M059J (cell line): Measurements from ENCODE around the gene PSMG2. TPM values are rescaled to one million over a fixed set of nuclear protein-coding genes. Genes with fewer than 3 reads are reported as not detected.
A peak's percentile ranks its signal among the peaks of the same experiment; 100 is the strongest.
"Not testable (repeated sequence)": the region's sequence is repeated elsewhere in the genome, so short reads cannot be mapped to it uniquely, and the experiment has no call there.

ENCODE experiments used
- DNase-seq: peaks from one replicate; pipeline ENCODE4 v3.0.0-alpha.2; 2012; ENCODE audit warnings: low read depth
- total RNA-seq: library from RNA; depleted of rRNA; stranded (reverse); fragments of >200 nt; shearing (Covaris generic); gene quantifications from 2 replicates; pipeline ENCODE4 v1.2.3, GENCODE V29; 2014

The PSMG2 gene
- total RNA-seq, 1 experiment from 2014 or later, result 136 TPM

DNA sequence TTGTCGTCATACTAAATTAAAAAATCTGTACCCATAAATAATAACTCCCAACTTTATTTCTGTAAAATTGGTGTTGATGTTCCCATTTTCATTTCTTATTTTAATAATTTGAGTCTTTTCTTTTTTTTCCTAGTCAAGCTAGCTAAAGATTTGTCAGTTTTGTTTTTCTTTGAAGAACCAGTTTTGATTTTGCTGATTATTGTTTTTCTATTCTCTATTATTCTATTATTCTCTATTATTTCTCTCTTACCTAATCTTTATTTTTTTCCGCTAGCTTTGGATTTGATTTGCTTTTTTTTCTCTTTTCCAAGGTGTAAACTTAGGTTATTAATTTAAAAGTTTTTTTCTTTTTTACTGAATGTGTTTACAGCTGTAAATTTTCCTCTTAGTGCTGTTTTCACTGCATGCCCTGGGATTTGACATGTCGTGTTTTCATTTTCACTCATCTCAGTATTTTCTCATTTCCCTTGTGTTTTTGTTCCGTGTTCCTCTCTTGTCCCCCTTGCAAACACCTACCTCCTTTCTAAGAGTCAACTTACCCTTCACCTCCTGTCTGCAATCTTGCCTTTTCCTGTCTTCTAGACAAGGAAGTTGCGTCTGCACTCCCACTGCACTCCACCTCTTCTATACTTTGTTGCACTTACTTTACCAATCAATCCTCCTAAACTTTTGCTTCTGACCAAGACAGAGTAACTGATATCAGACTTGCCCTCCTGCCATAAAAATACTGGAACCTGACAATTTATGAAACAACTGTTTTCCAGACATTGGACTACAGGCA, 18.8 kb downstream of the PSMG2 start:
- no peak for DNase-seq

DNA sequence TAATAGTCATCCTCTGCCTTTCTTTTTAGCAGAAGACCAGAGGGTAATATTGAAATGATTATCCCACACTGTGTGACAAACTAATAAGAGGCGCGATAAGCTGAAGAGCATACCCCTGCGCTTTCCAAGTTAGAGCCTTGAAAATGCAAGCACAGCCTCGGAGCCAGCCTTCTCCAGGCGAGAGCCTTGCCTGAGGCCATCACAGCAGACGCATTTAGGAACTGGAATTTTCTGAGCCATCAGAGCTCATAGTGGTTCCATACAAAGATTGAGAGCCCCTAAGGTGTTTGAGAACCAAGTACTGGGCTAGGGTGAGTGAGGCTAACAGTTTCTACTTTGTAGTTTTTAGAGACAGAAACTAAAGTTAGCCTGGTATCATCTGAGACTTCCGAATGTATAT, 19.9 kb downstream of the PSMG2 start:
- DNase-seq, result no peak

DNA sequence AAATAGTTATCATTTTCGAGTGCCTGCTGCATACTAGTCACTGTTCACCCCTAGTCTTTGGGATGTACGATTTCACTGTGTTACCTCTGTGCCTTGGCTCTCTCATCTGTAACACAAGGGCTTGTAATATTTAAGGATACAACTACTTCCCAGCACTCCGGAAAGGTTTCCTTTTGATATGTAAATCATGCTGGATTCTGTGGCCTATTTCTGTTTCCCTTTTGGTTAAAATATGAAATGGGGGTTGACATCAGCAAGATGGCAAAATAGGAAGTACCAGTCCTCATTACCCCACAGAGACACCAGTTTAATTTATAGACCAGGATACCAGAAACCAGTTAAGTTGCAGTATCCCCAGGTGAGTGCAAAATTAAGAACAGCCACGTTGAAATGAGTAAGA, 23.5 kb downstream of the PSMG2 start:
- no peak for DNase-seq

DNA sequence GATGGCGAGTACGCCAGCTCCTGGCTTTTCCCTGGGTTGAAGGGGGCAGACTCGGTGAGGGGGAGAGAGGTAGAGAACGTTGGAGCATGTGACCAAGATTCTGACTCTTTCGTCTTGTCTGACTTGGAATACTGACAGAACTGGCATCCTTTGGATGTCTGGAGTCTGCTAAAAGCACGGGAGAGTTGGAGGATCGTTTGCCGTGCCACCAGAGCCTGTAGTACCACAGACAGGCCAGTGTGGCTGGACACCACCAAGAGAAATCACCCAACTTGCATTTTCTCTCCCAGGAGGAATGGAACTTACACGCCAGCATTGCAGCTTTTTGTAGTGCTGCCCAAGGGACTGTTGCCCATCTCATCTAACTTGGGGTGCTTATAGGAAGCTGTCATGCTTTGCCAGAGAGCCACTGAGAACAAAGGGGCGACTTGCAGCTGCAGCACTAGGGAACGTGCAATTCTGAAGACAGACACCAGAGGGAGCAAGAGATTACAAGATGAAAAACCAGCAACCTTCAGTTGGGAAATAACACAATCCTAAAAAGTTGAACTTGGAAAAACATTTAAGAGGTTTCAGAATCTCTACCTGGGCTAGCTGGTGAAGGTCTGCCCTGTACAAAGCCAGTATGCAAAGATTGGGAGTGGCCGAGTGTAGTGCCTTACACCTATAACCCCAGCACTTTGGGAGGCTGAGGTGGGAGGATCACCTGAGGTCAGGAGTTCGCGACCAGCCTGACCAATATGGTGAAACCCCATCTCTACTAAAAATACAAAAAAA, 24.1 kb downstream of the PSMG2 start:
- peak; percentile 65 for DNase-seq

DNA sequence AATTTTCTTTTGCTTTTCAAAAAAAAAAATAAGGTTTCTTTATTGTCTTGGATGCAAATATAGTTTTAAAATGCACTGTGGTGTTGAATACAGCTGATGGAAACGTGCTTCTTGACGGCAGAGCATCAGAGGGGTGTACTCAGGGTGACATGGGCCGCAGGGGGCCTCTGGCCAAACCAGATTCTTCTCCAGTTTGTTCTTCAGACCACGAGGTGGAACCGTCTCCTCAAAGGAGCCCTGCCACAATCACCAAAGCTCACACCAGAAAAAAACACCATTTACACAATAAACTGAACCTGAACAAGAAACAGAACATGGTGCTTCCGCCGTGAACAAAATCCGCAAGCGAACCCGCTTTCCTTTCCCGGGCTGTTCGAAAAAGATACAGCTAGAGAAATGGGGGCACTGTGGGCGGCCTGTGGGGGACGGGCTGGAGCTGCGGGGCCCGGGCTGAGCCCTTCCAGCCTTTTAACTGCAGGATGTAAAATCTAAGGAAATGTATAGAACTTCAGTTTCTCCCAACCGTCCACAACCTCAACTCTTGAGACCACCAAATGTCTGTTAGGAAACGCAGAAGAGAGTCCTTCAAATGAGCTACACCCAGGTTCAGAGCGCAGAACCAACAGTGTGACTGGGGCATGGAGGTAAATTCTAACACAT, 34.5 kb downstream of the PSMG2 start:
- no peak for DNase-seq

DNA sequence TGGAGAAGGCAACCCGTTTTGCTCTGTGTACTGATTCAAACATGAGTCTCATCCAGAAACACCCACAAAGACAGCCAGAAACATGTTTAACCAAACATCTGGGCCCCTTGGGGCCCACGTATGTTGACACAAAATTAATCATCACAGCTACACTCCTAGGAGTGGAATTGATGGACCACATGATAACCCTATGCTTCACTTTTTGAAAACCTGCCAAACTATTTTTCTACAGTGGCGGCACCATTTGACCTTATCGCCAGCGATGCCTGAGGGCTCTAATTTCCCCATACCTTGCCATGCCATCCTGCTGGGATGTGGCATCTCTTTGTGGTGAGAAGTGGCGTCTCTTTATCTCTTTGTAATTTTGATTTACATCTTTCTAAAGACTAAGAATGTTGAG, 38.5 kb downstream of the PSMG2 start:
- peak; percentile 92 for DNase-seq

DNA sequence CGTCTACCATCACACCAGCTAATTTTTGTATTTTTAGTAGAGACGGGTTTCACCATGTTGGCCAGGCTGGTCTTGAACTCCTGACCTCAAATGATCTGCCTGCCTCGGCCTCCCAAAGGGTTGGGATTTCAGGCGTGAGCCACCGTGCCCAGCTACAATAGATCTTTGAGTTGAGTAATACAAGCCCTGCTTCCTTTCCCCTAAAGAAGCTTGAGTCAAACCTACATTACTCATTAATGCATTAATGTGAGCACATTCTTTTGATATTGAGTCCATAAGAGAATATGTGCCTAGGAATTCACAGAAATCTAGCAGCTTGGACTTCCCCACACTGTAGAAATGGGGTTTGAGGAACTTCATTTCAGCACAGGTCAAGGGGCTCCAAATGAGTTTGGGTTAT, 39.6 kb downstream of the PSMG2 start:
- peak; percentile 59 for DNase-seq

DNA sequence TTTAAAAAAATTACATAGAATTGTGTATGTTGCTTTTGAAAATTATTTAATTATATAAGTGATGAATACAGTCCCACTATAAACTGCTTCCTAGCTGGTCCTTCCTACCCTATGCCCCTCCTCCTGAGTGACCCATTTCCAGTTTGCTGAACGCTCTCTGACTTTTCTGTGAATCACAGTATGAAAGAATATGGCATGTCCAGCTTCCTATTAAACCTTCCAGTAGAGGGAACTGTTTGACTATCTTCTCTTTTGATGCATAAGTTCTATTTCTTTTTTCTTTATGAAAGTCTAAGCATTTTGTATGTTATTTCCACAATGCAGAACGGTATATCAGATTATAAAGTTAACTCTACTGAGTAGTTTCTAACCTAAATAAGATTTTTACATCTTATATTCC, 41.3 kb downstream of the PSMG2 start:
- peak; percentile 71 for DNase-seq

DNA sequence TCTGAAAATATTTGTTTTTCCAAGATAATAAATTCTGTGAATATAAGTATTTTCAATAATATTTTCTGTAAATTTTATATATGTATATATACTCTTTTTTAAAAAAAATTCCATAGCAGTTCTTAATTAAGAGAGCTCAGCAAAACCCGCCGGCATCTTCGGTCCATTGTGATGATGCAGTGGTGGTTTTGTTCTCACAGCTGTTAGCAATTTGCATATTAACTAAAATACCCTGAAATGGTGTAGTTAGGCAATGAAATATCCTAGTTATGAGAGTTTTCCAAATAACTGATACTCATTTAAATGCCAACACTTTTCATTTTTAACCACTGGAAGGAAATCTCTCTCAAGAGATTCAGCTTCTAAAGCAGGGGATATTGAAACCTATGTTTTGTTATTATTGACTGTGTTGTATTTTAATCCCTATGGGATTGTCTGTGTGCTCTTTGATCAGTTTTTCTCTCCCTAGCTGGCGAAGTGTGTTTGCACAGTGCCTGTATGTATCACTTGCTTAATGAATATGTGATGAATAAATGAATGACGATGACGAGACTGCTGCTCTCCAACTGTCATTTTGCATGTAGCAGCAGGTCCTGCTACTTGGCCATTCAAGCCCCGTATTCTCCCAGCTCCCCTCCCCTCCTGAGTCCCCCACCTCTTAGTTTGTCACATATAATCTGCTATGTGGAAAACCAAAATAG, 42.4 kb downstream of the PSMG2 start:
- DNase-seq, result no peak

DNA sequence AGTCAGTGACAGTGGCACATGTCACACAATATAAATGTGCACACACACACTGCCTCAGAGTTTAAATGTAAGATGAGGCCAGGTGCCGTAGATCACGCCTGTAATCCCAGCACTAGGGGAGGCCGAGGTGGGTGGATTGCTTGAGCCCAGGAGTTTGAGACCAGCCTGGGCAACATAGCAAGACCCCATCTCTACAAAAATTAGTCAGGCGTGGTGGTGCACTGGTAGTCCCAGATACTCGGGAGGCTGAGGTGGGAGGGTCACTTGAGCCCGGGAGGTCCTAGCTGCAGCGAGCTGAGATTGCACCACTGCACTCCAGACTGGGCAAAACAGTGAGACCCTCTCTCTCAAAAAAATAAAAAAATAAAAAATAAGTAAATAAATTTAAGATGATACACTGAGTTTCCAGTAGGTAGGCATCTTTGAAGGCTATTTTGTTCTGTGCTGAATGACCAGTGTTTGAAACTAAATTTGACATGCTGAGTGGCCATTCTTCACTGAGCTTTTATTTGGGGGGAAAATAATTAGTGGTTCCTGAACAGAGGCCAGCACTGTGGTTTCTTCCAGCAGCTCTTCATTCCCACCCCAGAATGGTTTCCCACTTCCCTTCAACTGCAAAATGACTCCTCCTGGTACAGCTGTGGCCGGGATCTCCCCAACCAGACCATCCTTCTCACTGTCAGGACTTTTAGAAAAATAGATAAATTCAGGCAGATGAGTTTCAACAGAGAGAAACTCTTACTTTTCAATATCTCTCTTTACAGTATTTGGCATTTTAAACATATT, 44.9 kb downstream of the PSMG2 start:
- DNase-seq, result peak; percentile 47

DNA sequence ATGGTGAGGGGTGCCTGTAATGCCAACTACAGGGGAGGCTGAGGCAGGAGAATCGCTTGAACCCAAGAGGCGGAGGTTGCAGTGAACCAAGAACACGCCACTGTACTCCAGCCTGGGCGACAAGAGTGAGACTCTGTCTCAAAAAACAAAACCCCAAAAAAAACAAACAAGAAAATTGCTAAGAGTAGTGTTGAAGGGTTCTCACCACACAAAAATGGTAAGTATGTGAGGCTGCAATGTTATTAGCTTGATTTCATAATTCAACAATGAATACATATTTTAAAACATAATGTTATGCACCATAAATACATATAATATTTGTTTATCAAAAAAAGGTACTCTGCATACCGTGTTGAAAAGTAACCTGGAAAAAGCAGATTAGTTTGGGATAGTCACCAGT, 45.8 kb downstream of the PSMG2 start:
- no peak for DNase-seq

DNA sequence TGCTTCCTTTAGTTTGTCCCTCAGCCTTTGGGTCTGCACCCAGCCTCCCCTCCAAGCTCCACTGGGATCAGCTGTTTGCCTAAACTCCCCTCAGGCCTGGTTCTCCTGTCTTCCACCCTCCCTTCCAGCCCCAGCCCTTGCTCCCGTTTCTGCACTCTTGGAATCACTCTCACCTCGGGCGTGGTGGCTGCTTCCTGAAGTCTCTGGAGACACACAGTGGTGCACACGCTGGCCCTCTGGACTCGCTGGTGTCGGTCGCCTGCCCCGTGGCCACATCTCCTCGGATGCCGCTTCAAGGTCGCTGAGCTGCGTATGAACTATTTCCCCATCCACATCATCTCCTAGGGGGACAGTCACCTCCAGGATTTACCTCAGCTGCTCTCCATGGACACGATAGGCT, 46.3 kb downstream of the PSMG2 start:
- DNase-seq, result no peak

DNA sequence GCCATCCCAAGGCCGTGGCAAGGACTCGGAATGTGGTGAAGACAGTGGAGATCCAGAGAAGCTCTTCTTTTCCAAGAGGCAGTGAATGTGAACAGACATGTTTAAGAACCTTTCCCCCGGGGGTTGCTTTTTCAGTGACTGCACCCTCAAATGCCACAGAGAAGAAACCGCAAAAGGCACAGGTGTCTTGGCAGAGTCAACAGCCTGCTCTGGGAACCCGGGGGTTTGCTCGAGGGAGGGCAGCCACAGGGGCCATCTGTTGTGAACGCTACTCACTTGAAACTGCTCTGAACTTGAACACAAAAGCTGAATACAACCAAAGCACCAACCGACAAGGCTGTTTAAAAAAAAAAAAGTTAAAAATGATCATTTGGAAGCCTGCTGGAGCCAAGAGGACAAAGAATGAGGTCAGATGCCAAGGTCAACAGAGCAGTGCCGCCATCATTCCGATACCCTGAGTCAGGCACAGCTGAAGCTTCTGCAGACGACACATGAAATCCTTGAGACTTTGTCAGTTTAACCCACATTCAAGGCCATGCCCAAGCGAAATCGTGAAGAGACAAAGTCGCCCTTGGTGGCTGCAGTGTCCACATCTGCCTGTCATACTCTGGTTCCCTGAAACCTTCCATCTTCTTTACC, 47.4 kb downstream of the PSMG2 start:
- peak; percentile 76 for DNase-seq

DNA sequence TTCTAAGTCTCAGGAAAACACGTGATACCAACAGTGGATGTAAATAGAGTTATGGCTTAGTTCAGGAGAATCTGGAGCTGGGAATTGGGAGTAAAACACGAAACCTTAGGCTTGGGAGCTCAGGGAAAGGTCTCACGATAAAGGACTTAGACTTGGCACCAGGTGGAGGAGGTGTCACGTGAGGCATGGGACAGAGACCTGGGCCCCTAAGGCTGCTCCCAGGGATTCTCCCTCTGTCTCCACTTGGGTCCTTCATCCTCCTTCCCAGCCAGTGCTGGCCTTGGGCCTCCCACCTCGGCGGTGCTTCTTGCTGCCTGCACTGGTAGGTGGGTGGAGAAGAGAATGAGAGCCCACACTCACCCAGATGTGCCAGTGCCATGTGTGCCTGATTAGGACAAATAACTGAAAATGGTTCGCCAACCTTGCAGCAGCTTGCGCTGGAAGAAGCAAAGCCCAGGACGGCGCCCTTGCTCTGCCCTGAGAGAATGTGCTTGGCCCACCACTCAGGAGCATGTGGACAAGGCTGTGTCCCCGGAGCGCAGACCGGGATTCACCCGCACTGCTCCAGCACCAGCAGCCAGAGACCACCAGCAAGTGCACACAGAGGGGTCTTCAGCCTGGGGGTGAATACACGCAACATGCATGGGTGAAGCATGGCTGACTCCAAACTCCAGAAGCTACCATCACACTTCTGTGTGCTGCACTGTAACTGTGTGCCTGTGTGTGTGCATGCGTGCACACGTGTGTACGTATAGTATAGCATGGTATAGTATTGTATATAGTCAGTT, 48.1 kb downstream of the PSMG2 start:
- DNase-seq, result no peak

DNA sequence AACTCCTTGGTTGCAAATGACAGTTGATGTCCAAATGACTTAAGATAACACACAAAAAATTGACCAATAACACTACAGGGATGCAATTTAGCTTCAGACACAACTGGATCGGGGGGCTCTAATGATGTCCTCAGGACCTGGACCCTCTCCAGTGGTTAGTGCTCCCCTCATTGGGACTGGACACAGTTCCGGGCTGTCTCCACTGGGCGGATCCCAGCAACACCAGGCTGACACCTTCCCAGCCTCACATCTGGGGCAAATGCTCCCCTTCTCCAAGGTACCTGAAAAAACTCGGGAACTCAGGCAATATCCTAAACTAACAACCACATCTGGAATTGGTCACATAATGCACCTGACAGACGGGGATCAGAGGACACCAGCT, 48.7 kb downstream of the PSMG2 start:
- no peak for DNase-seq

DNA sequence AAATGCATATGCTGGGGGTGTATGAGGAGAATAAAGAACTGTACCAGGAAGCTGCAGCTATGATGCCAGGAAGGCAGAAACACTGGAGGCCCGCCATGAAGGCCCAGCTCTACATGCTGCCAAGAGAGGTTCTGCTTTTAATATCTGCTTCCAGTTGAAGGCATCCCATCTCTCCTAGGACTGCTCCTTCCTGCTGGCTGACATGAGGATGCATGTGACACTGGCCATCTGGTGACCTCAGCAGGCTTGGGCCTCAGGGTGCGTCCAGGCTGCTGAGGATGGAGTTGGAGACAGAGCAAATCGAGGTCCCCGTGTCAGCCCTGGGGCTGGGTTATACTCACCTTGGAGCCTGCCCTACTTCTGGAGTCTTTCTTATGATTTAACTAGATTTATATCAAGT, 49.0 kb downstream of the PSMG2 start:
- no peak for DNase-seq

DNA sequence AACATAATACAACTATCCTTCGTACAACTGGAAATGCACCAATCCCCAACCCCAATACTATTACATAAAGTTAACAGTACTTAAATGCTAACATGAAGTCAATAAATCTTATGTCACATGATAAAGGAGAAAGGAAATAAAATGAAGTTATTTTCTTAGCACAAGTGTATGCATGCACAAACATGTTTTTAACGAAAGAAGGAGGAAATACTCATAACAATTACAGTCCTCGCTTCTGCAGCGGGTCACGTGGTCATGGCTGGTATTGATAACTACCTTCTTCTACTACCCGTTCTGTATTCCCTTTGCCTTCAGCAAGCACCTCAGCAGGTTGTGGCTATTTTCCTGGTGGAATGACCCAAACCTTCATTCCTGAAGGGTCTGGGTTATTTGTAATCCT, 51.7 kb downstream of the PSMG2 start:
- no peak for DNase-seq

DNA sequence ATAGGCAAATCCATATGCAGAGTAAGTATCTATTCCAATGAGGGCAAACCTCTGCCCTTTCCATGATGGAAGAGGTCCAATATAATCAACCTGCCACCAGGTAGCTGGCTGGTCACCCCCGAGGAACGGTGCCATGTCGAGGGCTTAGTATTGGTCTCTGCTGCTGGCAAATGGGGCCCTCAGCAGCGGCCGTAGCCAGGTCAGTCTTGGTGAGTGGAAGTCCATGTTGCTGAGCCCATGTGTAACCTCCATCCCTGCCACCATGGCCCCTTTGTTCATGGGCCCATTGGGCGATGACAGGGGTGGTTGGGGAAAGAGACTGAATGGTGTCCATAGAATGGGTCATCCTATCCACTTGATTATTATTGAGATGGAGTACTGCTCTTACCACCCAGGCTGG, 52.8 kb downstream of the PSMG2 start:
- DNase-seq, result not testable (repeated sequence)

DNA sequence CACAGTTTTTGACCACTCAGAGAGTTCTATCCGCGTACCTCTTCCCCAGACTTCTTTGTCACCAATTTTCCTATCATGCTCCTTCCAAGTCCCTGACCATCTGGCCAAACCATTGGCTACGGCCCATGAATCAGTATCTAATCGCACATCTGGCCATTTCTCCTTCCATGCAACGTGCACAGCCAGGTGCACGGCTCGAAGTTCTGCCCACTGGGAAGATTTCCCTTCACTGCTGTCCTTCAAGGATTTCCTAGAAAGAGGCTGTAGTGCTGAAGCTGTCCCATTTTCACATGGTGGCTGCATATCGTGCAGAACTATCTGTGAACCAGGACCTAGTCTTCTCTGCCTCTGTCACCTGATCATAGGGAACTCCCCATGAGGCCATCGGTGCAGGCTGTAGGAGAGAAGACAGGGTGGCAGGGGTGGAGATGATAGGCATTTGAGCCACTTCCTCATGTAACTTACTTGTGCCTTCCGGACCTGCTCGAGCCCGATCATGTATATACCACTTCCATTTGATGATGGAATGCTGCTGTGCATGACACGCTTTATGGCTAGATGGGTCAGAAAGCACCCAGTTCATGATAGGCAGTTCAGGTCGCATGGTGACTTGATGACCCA, 53.9 kb downstream of the PSMG2 start:
- not testable (repeated sequence) for DNase-seq

DNA sequence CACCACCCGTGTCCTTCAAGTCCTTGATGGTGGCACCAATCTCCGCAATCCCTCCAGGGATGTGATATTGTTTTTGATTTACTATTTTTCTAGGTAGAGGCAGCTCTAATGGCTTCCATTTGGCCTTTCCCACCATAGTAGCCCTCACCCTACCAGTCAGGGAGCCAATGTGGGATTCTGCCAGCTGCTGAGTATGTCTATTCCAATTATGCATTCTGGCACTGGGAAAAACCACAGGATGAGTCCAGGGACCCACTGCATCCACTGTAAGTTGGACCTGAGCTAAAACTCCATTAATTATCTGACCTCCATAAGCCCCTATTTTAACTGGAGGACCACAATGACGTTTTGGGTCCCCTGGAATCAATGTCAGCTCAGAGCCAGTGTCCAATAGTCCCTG, 55.7 kb downstream of the PSMG2 start:
- DNase-seq, result not testable (repeated sequence)
